B cell (primary cell): ENCODE results near the gene SH3GL1. TPM values are rescaled to one million over a fixed set of nuclear protein-coding genes. Genes with fewer than 3 reads are reported as not detected.
A peak's percentile ranks its signal among the peaks of the same experiment; 100 is the strongest.

Experiments
- ATAC-seq: fragments of 200-7000 bp; cut with Tn5 transposase; one replicate; pipeline ENCODE4 v1.10.0; 2021; ENCODE audit warnings: low read depth, mild to moderate bottlenecking, moderate number of reproducible peaks, moderate library complexity
- CTCF ChIA-PET: fragments of 350-600 bp; sonication (Branson Sonifier 250); formaldehyde crosslinking; loops from one replicate; lab custom pipeline; 2021; ENCODE audit warnings: antibody characterized with exemption, inconsistent platforms; lab: Charles Lee
- POLR2A ChIA-PET: fragments of 350-600 bp; sonication (Branson Sonifier 250); formaldehyde crosslinking; loops from one replicate; lab custom pipeline; 2021; ENCODE audit warnings: antibody characterized with exemption; lab: Charles Lee
- DNase-seq: peaks from one replicate; pipeline ENCODE4 v3.0.0; 2013
- H2AFZ ChIP-seq: 2 replicates; pipeline ENCODE4 v1.6.1; 2012; ENCODE audit warnings: mild to moderate bottlenecking, low read depth, low read length; ENCODE audit not compliant: insufficient read depth, poor library complexity, severe bottlenecking
- H3K27ac ChIP-seq, 2 donors: 1 replicate in 1 of 2; 2 replicates in 1 of 2; pipeline ENCODE4 v1.5.1; 2012 to 2013; ENCODE audit warnings: low read length in 2 of 2, mild to moderate bottlenecking in 2 of 2, moderate library complexity in 1 of 2
- H3K27me3 ChIP-seq, 4 experiments: fragments of 200-600 bp in 1 of 4; sonication (generic) in 1 of 4; replicated peaks in 1 of 4; 1 replicate in 2 of 4; 2 replicates in 2 of 4; pipeline versions ENCODE4 v1.6.1 to v1.7.0; 2013 to 2016; ENCODE audit warnings: low read length in 3 of 4, mild to moderate bottlenecking in 2 of 4, mixed read lengths in 1 of 4, moderate library complexity in 1 of 4; ENCODE audit not compliant: insufficient read depth in 4 of 4, control insufficient read depth in 3 of 4; ENCODE audit errors: control extremely low read depth in 1 of 4
- H3K36me3 ChIP-seq, 2 experiments: replicated peaks in 1 of 2; 1 replicate in 1 of 2; 2 replicates in 1 of 2; pipeline versions ENCODE4 v1.6.1 to v1.7.1; 2013; ENCODE audit warnings: low read length in 1 of 2; ENCODE audit not compliant: insufficient read depth in 2 of 2, control insufficient read depth in 1 of 2; ENCODE audit errors: control extremely low read depth in 1 of 2, extremely low read depth in 1 of 2
- H3K4me1 ChIP-seq, 2 donors: fragments of 200-600 bp in 1 of 2; sonication (generic) in 1 of 2; 1 replicate in 1 of 2; 2 replicates in 1 of 2; pipeline versions ENCODE4 v1.5.1 to v1.6.1; 2013 to 2017; ENCODE audit warnings: low read length in 2 of 2; ENCODE audit not compliant: control insufficient read depth in 2 of 2, insufficient read depth in 2 of 2
- H3K4me2 ChIP-seq: replicated peaks from 2 replicates; pipeline ENCODE3; 2012; ENCODE audit warnings: mild to moderate bottlenecking, low read depth, low read length; ENCODE audit not compliant: poor library complexity, severe bottlenecking
- H3K4me3 ChIP-seq, 5 experiments: fragments of 200-600 bp in 1 of 5; sonication (generic) in 1 of 5; 1 replicate in 3 of 5; 2 replicates in 2 of 5; pipeline versions ENCODE4 v1.5.1 to v1.7.0; 2011 to 2016; ENCODE audit warnings: low read length in 4 of 5, mild to moderate bottlenecking in 4 of 5, low read depth in 2 of 5, control low read depth in 1 of 5, moderate library complexity in 1 of 5; ENCODE audit not compliant: insufficient read depth in 1 of 5; ENCODE audit errors: control extremely low read depth in 1 of 5, extremely low read depth in 1 of 5
- H3K79me2 ChIP-seq: fragments of 200-600 bp; sonication (generic); one replicate; pipeline ENCODE4 v1.6.0; 2016; ENCODE audit warnings: low read length; ENCODE audit not compliant: control insufficient read depth, insufficient read depth
- H3K9ac ChIP-seq: fragments of 200-600 bp; sonication (generic); 2 replicates; pipeline ENCODE4 v1.6.1; 2017; ENCODE audit warnings: mild to moderate bottlenecking, low read length, moderate library complexity
- H3K9me3 ChIP-seq, 3 donors: one replicate each; pipeline versions ENCODE4 v1.6.1 to v1.7.1; 2013; ENCODE audit warnings: low read length in 2 of 3; ENCODE audit not compliant: control insufficient read depth in 2 of 3, insufficient read depth in 1 of 3; ENCODE audit errors: control extremely low read depth in 1 of 3
- H4K20me1 ChIP-seq: 2 replicates; pipeline ENCODE4 v1.6.0; 2012; ENCODE audit warnings: mild to moderate bottlenecking, low read length; ENCODE audit not compliant: insufficient read depth, control insufficient read depth, poor library complexity, severe bottlenecking
- H3K27ac Mint-ChIP-seq: one replicate; pipeline ENCODE4 v1.8.0; 2021; ENCODE audit warnings: mixed read lengths
- H3K27me3 Mint-ChIP-seq: one replicate; pipeline ENCODE4 v1.8.0; 2021; ENCODE audit warnings: mixed read lengths
- H3K4me1 Mint-ChIP-seq: one replicate; pipeline ENCODE4 v1.8.0; 2021; ENCODE audit warnings: mixed read lengths
- H3K4me3 Mint-ChIP-seq: one replicate; pipeline ENCODE4 v1.8.0; 2021; ENCODE audit warnings: mixed read lengths
- H3K9me3 Mint-ChIP-seq: one replicate; pipeline ENCODE4 v1.8.0; 2022; ENCODE audit warnings: mixed read lengths; ENCODE audit not compliant: insufficient read depth
- EZH2 ChIP-seq: IDR thresholded peaks from 2 replicates; pipeline ENCODE4 v1.6.1; 2012; ENCODE audit warnings: borderline replicate concordance, low read depth, mild to moderate bottlenecking, moderate library complexity, low read length; ENCODE audit not compliant: insufficient read depth, poor library complexity, severe bottlenecking
- WGBS: methylation state at CpG from one replicate; pipeline ENCODE4 v1.1.5; 2013; ENCODE audit warnings: missing lambda C conversion rate; ENCODE audit not compliant: insufficient coverage; 5-methylcytosine and 5-hydroxymethylcytosine counted together
- intact Hi-C: fragments of 100-400 bp; cut with micrococcal nuclease; formaldehyde crosslinking; loops from one replicate; pipeline ENCODE4 v1.10.0; 2022
- polyA plus RNA-seq: library from polyadenylated mRNA; depleted of rRNA; stranded (reverse); fragments of >200 nt; gene quantifications from 2 replicates; pipeline ENCODE4 v1.2.3, GENCODE V29; 2012
- total RNA-seq, 2 donors: library from RNA; stranded (reverse); fragments of 120-200 nt in 1 of 2; gene quantifications; 1 replicate in 1 of 2; 2 replicates in 1 of 2; pipeline versions ENCODE4 v1.2.3 to v1.2.4, GENCODE V29; 2013 to 2022
- TF ChIP-seq, protein P1 (sequence below): fragments of 200-600 bp; IDR thresholded peaks from one replicate; pipeline ENCODE4 v1.8.0; 2022; ENCODE audit warnings: antibody characterized with exemption, mild to moderate bottlenecking

Gene SH3GL1
- total and polyA plus RNA-seq, 2 donors (not counting 1 experiment from before 2014, with no cell fraction given) = 37.2 to 42.4 TPM

- Histone ChIP-seq H3K9ac (no peak overlapping the region), H4K20me1 (peaks cover 33% of the 10 kb centered on the region), H2AFZ (no peak overlapping the region), H3K4me3 (no peak overlapping the region), H3K9me3 (no peaks in the 10 kb centered on the region), H3K4me1 (peaks cover 53 to 60% of the 10 kb centered on the region in 2 donors), H3K4me2 (peak overlapping the region; percentile 96), H3K27me3 (no peaks in the 10 kb centered on the region), H3K79me2 (peaks cover 27% of the 10 kb centered on the region), H3K36me3 (peaks cover 0 to 33% of the 10 kb centered on the region in 2 experiments), H3K27ac (peak overlapping the region; percentile 84 to 95)
- Mint-ChIP-seq H3K4me1 (peaks cover 52% of the 10 kb centered on the region), H3K4me3 (peak overlapping the region; percentile 83), H3K27me3 (no peaks in the 10 kb centered on the region), H3K27ac (peak overlapping the region; percentile 96), H3K9me3 (no peaks in the 10 kb centered on the region)
- ChIA-PET CTCF (interaction anchor here (1.3 to 2.1 kb wide), 3 partner anchors 16 to 32 kb away, joined by 4 to 14 read pairs (median 4); partner anchors contain the start of genes MPND and SH3GL1), POLR2A (interaction anchor here (1.0 kb wide), 1 partner anchor 34 kb away, joined by 3 read pairs; the partner anchor contains the start of gene CHAF1A)
- ATAC-seq = no peak
- intact Hi-C loops = loop anchor here (2.0 kb wide), 1 partner anchor 25 kb away; the partner anchor contains the start of gene MPND
- 71% methylated on average over 14 of the region's 19 CpGs for WGBS
- TF ChIP-seq EZH2 = no peak
- TF ChIP-seq, protein P1, sequence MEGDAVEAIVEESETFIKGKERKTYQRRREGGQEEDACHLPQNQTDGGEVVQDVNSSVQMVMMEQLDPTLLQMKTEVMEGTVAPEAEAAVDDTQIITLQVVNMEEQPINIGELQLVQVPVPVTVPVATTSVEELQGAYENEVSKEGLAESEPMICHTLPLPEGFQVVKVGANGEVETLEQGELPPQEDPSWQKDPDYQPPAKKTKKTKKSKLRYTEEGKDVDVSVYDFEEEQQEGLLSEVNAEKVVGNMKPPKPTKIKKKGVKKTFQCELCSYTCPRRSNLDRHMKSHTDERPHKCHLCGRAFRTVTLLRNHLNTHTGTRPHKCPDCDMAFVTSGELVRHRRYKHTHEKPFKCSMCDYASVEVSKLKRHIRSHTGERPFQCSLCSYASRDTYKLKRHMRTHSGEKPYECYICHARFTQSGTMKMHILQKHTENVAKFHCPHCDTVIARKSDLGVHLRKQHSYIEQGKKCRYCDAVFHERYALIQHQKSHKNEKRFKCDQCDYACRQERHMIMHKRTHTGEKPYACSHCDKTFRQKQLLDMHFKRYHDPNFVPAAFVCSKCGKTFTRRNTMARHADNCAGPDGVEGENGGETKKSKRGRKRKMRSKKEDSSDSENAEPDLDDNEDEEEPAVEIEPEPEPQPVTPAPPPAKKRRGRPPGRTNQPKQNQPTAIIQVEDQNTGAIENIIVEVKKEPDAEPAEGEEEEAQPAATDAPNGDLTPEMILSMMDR = no peak
- peak; percentile 74 for DNase-seq
Observed at GRCh38 chr19:4368128-4368820, 32.1 kb downstream of the SH3GL1 start.

DNA sequence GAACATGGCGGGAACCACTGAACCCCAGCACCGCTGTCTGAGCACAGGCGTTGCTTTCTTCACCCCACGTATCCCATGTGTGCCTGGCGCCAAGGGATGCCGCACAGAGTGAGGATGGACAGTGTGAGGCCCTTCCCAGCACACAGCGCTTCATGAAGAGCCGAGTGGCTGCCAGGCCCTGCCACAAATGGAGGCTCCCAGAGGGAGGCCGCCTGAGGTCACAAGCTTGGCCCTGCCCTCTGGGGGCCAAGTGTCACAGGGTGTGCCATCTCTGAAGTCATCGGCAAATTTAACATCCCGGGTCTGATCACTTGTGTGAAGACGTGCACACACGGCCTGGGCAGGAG, 32.6 kb downstream of the SH3GL1 start:
- Histone ChIP-seq H4K20me1 (peaks cover 28% of the 10 kb centered on the region), H3K4me1 (peaks cover 48 to 55% of the 10 kb centered on the region in 2 donors), H3K27ac (peak overlapping the region; percentile 84 to 95), H3K9ac (no peak overlapping the region), H3K4me3 (no peak overlapping the region), H3K4me2 (peak overlapping the region; percentile 96), H3K9me3 (no peaks in the 10 kb centered on the region), H3K79me2 (peaks cover 22% of the 10 kb centered on the region), H3K27me3 (no peaks in the 10 kb centered on the region), H3K36me3 (peaks cover 0 to 38% of the 10 kb centered on the region in 2 experiments), H2AFZ (no peak overlapping the region)
- H3K27me3 Mint-ChIP-seq = no peaks in the 10 kb centered on the region
- CTCF ChIA-PET = interaction anchor here (0.9 to 2.1 kb wide), 4 partner anchors 15 to 33 kb away, joined by 3 to 14 read pairs (median 4); partner anchors contain the start of genes MPND and SH3GL1
- no peaks in the 10 kb centered on the region for H3K9me3 Mint-ChIP-seq
- ATAC-seq = peak; percentile 29
- POLR2A ChIA-PET = interaction anchor here (0.7 kb wide), 2 partner anchors 24 to 37 kb away, joined by 3 to 4 read pairs; partner anchors contain the start of gene MPND
- WGBS = 76% methylated on average over 13 of the region's 13 CpGs
- no peak for DNase-seq
- peak overlapping the region; percentile 69 for H3K4me3 Mint-ChIP-seq
- peaks cover 49% of the 10 kb centered on the region for H3K4me1 Mint-ChIP-seq
- H3K27ac Mint-ChIP-seq = peak overlapping the region; percentile 96
- no peak for TF ChIP-seq EZH2
- TF ChIP-seq, protein P1 = no peak
- intact Hi-C loops = loop anchor here (2.0 kb wide), 1 partner anchor 25 kb away; the partner anchor contains the start of gene MPND
